ENCODE data around the gene DPH6.

DNA sequence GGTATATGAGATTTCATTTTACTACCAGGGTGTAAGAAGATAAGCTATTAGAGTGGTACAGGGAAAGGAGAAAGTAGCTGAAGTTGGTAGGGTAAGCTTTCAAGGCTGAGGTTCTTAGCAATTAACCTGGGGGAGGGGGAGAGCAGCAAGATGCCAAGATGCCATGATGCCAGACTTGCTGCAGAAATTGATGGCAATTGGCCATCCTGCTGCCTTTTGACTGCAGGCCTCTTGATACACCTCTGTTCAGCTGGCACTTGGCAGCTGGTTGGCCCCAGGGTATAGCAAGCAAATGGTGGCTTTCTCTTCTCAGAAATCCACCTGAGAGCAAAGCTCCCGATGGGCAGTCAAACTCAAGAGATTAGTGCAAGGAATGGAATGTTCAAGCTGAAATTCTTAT is 21.4 kb upstream of the DPH6 start:
- TF ChIP-seq, protein P1, sequence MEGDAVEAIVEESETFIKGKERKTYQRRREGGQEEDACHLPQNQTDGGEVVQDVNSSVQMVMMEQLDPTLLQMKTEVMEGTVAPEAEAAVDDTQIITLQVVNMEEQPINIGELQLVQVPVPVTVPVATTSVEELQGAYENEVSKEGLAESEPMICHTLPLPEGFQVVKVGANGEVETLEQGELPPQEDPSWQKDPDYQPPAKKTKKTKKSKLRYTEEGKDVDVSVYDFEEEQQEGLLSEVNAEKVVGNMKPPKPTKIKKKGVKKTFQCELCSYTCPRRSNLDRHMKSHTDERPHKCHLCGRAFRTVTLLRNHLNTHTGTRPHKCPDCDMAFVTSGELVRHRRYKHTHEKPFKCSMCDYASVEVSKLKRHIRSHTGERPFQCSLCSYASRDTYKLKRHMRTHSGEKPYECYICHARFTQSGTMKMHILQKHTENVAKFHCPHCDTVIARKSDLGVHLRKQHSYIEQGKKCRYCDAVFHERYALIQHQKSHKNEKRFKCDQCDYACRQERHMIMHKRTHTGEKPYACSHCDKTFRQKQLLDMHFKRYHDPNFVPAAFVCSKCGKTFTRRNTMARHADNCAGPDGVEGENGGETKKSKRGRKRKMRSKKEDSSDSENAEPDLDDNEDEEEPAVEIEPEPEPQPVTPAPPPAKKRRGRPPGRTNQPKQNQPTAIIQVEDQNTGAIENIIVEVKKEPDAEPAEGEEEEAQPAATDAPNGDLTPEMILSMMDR (IDR thresholded peaks at IDR 0.05): no peak
- TF ChIP-seq POLR2A (IDR thresholded peaks at IDR 0.05): no peak

All from Peyer's patch (tissue), 4 donors.